GM23338 (cell line): ENCODE results near the gene RPL28. TPM values are rescaled to one million over a fixed set of nuclear protein-coding genes. Genes with fewer than 3 reads are reported as not detected.

Experiments
- ATAC-seq: fragments of 200-7000 bp; cut with Tn5 transposase; 3 replicates; pipeline ENCODE4 v1.9.1; 2020
- DNase-seq: peaks from one replicate; pipeline ENCODE4 v3.0.0-alpha.2; 2015; ENCODE audit warnings: low spot score
- H2AFZ ChIP-seq: fragments of 200-600 bp; sonication (generic); 2 replicates; pipeline ENCODE4 v1.8.0; 2016; ENCODE audit warnings: antibody characterized with exemption, mild to moderate bottlenecking, moderate library complexity
- H3F3A ChIP-seq: fragments of 200-600 bp; sonication (generic); replicated peaks from 2 replicates; pipeline ENCODE4 v1.8.0; 2017; ENCODE audit warnings: antibody characterized with exemption, mixed run types, low read depth
- H3K27ac ChIP-seq: fragments of 200-600 bp; sonication (generic); 2 replicates; pipeline ENCODE4 v1.6.1; 2016; ENCODE audit warnings: low read depth
- H3K27me3 ChIP-seq: fragments of 200-600 bp; sonication (generic); 2 replicates; pipeline ENCODE4 v1.8.0; 2016; ENCODE audit warnings: mild to moderate bottlenecking, mixed run types, moderate library complexity; ENCODE audit not compliant: insufficient read depth
- H3K36me3 ChIP-seq: fragments of 200-600 bp; sonication (generic); 2 replicates; pipeline ENCODE4 v1.8.0; 2016; ENCODE audit warnings: mild to moderate bottlenecking; ENCODE audit not compliant: insufficient read depth
- H3K4me1 ChIP-seq: fragments of 200-600 bp; sonication (generic); 2 replicates; pipeline ENCODE4 v1.8.0; 2016; ENCODE audit warnings: mild to moderate bottlenecking, moderate library complexity; ENCODE audit not compliant: insufficient read depth
- H3K4me2 ChIP-seq: fragments of 200-600 bp; sonication (generic); 2 replicates; pipeline ENCODE4 v1.7.1; 2017; ENCODE audit warnings: mixed run types
- H3K4me3 ChIP-seq: fragments of 200-600 bp; sonication (generic); 2 replicates; pipeline ENCODE4 v1.6.1; 2016; ENCODE audit warnings: mixed run types
- H3K79me2 ChIP-seq: fragments of 200-600 bp; sonication (generic); replicated peaks from 2 replicates; pipeline ENCODE4 v1.8.0; 2017; ENCODE audit warnings: mild to moderate bottlenecking; ENCODE audit not compliant: insufficient read depth
- H3K9me2 ChIP-seq: fragments of 200-600 bp; sonication (generic); 2 replicates; pipeline ENCODE4 v1.8.0; 2017; ENCODE audit not compliant: insufficient read depth
- H4K20me1 ChIP-seq: fragments of 200-600 bp; sonication (generic); replicated peaks from 2 replicates; pipeline ENCODE4 v1.8.0; 2017; ENCODE audit warnings: mild to moderate bottlenecking; ENCODE audit not compliant: insufficient read depth
- H3K27ac Mint-ChIP-seq: 2 replicates; pipeline ENCODE4 v1.8.0; 2020; ENCODE audit warnings: inconsistent platforms, mild to moderate bottlenecking, moderate library complexity, mixed read lengths
- H3K27me3 Mint-ChIP-seq: 3 replicates; pipeline ENCODE4 v1.8.0; 2022; ENCODE audit warnings: low read depth, mild to moderate bottlenecking, moderate library complexity, mixed read lengths, inconsistent platforms; ENCODE audit not compliant: insufficient read depth, poor library complexity
- H3K36me3 Mint-ChIP-seq: 3 replicates; pipeline ENCODE4 v1.8.0; 2021; ENCODE audit warnings: low read depth, mild to moderate bottlenecking, inconsistent platforms, moderate library complexity, mixed read lengths
- H3K4me1 Mint-ChIP-seq: 3 replicates; pipeline ENCODE4 v1.8.0; 2020; ENCODE audit warnings: mild to moderate bottlenecking, inconsistent platforms, mixed read lengths
- H3K4me3 Mint-ChIP-seq: 3 replicates; pipeline ENCODE4 v1.8.0; 2021; ENCODE audit warnings: moderate library complexity, mild to moderate bottlenecking, inconsistent platforms, mixed read lengths
- H3K9me3 Mint-ChIP-seq: 3 replicates; pipeline ENCODE4 v1.8.0; 2020; ENCODE audit warnings: moderate library complexity, mild to moderate bottlenecking, inconsistent platforms, mixed read lengths
- CREB1 ChIP-seq: fragments of 250-450 bp; sonication (Bioruptor Pico); IDR thresholded peaks from 2 replicates; pipeline ENCODE4 v1.5.0; 2020; ENCODE audit warnings: low read depth, mild to moderate bottlenecking, moderate library complexity
- CTCF ChIP-seq, 2 experiments: fragments of 200-600 bp in 1 of 2; sonication (generic) in 1 of 2; conservative IDR thresholded peaks; 2 replicates each; pipeline versions ENCODE4 v1.5.1 to v1.6.1; 2016 to 2017; ENCODE audit warnings: antibody characterized with exemption in 2 of 2, low read depth in 2 of 2, mild to moderate bottlenecking in 2 of 2, moderate library complexity in 1 of 2
- ETS1 ChIP-seq: IDR thresholded peaks from 2 replicates; pipeline ENCODE4 v1.6.1; 2016; ENCODE audit warnings: antibody characterized with exemption
- EZH2 ChIP-seq: fragments of 200-600 bp; sonication (generic); IDR thresholded peaks from one replicate; pipeline ENCODE4 v1.8.0; 2017; ENCODE audit warnings: antibody characterized with exemption, mild to moderate bottlenecking, low read depth; ENCODE audit not compliant: unreplicated experiment
- EZH2phosphoT487 ChIP-seq: fragments of 200-600 bp; sonication (generic); IDR thresholded peaks from one replicate; pipeline ENCODE4 v1.8.1; 2018; ENCODE audit warnings: antibody characterized with exemption; ENCODE audit not compliant: unreplicated experiment
- JUNB ChIP-seq: IDR thresholded peaks from one replicate; pipeline ENCODE4 v1.6.1; 2016; ENCODE audit warnings: antibody characterized with exemption; ENCODE audit not compliant: unreplicated experiment
- NANOG ChIP-seq: IDR thresholded peaks from 2 replicates; pipeline ENCODE4 v1.6.1; 2016; ENCODE audit warnings: antibody characterized with exemption, borderline replicate concordance
- POLR2AphosphoS5 ChIP-seq: IDR thresholded peaks from 2 replicates; pipeline ENCODE4 v1.6.1; 2016; ENCODE audit warnings: antibody characterized with exemption, low read depth
- REST ChIP-seq: IDR thresholded peaks from one replicate; pipeline ENCODE4 v1.6.1; 2018; ENCODE audit warnings: antibody characterized with exemption; ENCODE audit not compliant: unreplicated experiment
- STAT1 ChIP-seq: IDR thresholded peaks from one replicate; pipeline ENCODE4 v1.6.1; 2016; ENCODE audit warnings: antibody characterized with exemption; ENCODE audit not compliant: unreplicated experiment
- ZNF114 ChIP-seq: fragments of 250-450 bp; sonication (Bioruptor Pico); IDR thresholded peaks from 2 replicates; pipeline ENCODE4 v1.5.0; 2020; ENCODE audit warnings: mild to moderate bottlenecking, moderate library complexity
- ZNF331 ChIP-seq: fragments of 250-450 bp; sonication (Bioruptor Pico); IDR thresholded peaks from 2 replicates; pipeline ENCODE4 v1.5.0; 2020; ENCODE audit warnings: low read depth, mild to moderate bottlenecking, moderate library complexity
- ZNF462 ChIP-seq: fragments of 250-450 bp; sonication (Bioruptor Pico); IDR thresholded peaks from 2 replicates; pipeline ENCODE4 v1.5.0; 2020; ENCODE audit warnings: mild to moderate bottlenecking, moderate library complexity
- polyA plus RNA-seq: library from polyadenylated mRNA; unstranded; fragments of >200 nt; fragmentation: Nextera tagmentation; extraction: Ambion mirVana; gene quantifications from 2 replicates; pipeline ENCODE4 v1.2.1, GENCODE V29; 2016
- total RNA-seq: library from RNA; depleted of rRNA; stranded (reverse); fragments of >200 nt; shearing (Covaris generic); gene quantifications from 2 replicates; pipeline ENCODE4 v1.2.3, GENCODE V29; 2014

Gene RPL28
- total and polyA plus RNA-seq, 2 experiments from 2014 or later = 737 to 1,528 TPM

GRCh38 chr19:55405638-55406037 lies 19.9 kb downstream of the RPL28 start:
- Histone ChIP-seq H3F3A (peaks cover 55% of the 10 kb centered on the region), H2AFZ (no peak overlapping the region), H4K20me1 (peaks cover 57% of the 10 kb centered on the region), H3K79me2 (peaks cover 44% of the 10 kb centered on the region), H3K4me1 (peaks cover 21% of the 10 kb centered on the region), H3K27ac (peak overlapping the region; percentile 50; the same call in 1 of the 2 replicates), H3K4me3 (peak overlapping the region; percentile 94), H3K4me2 (peak overlapping the region; percentile 93), H3K27me3 (no peaks in the 10 kb centered on the region), H3K36me3 (peaks cover 48% of the 10 kb centered on the region), H3K9me2 (peaks cover 8% of the 10 kb centered on the region)
- Mint-ChIP-seq H3K9me3 (peaks cover 28% of the 10 kb centered on the region), H3K4me3 (peak overlapping the region; percentile 91), H3K27ac (0 out of 2 replicates have a peak overlapping the region, but pooled peaks have one; percentile 56), H3K27me3 (peaks cover 25% of the 10 kb centered on the region), H3K36me3 (peaks cover 86% of the 10 kb centered on the region), H3K4me1 (peaks cover 31% of the 10 kb centered on the region)
- ATAC-seq (no peak), DNase-seq (no peak)
- no peak for TF ChIP-seq EZH2phosphoT487
- TF ChIP-seq ETS1 = no peak
- no peak for TF ChIP-seq STAT1
- no peak for TF ChIP-seq NANOG
- TF ChIP-seq CTCF (conservative IDR thresholded peaks at IDR 0.05; ENCODE audit: low read depth in 2 of 2) = no peak
- TF ChIP-seq REST = no peak
- TF ChIP-seq EZH2 = no peak
- no peak for TF ChIP-seq CREB1
- TF ChIP-seq ZNF114 (CRISPR knock-in tag) = no peak
- TF ChIP-seq POLR2AphosphoS5 = no peak
- TF ChIP-seq ZNF462 (CRISPR knock-in tag) = no peak
- no peak for TF ChIP-seq ZNF331 (CRISPR knock-in tag)
- no peak for TF ChIP-seq JUNB
